PFSK-1 (cell line): ENCODE data around the gene ARMC12.

Source experiments
- FOXP2 ChIP-seq: optimal IDR thresholded peaks from 2 replicates; pipeline ENCODE3; 2011; ENCODE audit warnings: borderline replicate concordance, control low read depth, inconsistent platforms; ENCODE audit not compliant: insufficient read depth; ENCODE audit errors: extremely low read length, extremely low read depth
- POLR2AphosphoS5 ChIP-seq: IDR thresholded peaks from 2 replicates; pipeline ENCODE4 v1.6.1; 2012; ENCODE audit warnings: low read depth, mild to moderate bottlenecking, control low read depth, low read length, moderate library complexity
- REST ChIP-seq, 2 experiments: IDR thresholded peaks; 2 replicates each; pipeline versions ENCODE4 v1.6.1 to v1.8.0; 2011 to 2012; ENCODE audit warnings: low read depth in 2 of 2, low read length in 2 of 2, control low read depth in 1 of 2, inconsistent platforms in 1 of 2, mild to moderate bottlenecking in 1 of 2, moderate library complexity in 1 of 2; ENCODE audit not compliant: insufficient read depth in 1 of 2
- SIN3A ChIP-seq: IDR thresholded peaks from 2 replicates; pipeline ENCODE4 v1.6.1; 2012; ENCODE audit warnings: mild to moderate bottlenecking, low read length, moderate library complexity, borderline replicate concordance; ENCODE audit not compliant: insufficient read depth
- TAF1 ChIP-seq: IDR thresholded peaks from 2 replicates; pipeline ENCODE4 v1.6.1; 2012; ENCODE audit warnings: low read length, control low read depth, borderline replicate concordance; ENCODE audit not compliant: insufficient read depth

ARMC12 gene

GRCh38 chr6:35707714-35708407, 29.0 kb upstream of the ARMC12 start:
- TF ChIP-seq SIN3A (no peak), REST (IDR thresholded peaks at IDR 0.05; ENCODE audit: insufficient read depth in 1 of 2, low read depth in 2 of 2, low read length in 2 of 2) (no peak), POLR2AphosphoS5 (no peak)

- no peak for TF ChIP-seq FOXP2
- TF ChIP-seq SIN3A, result no peak
- TF ChIP-seq REST (IDR thresholded peaks at IDR 0.05; ENCODE audit: insufficient read depth in 1 of 2, low read depth in 2 of 2, low read length in 2 of 2), result no peak
- TF ChIP-seq POLR2AphosphoS5, result no peak
- TF ChIP-seq TAF1, result no peak
Observed at GRCh38 chr6:35708585-35708984, 28.2 kb upstream of the ARMC12 start.

- TF ChIP-seq TAF1, result no peak
- no peak for TF ChIP-seq FOXP2
- no peak for TF ChIP-seq REST (IDR thresholded peaks at IDR 0.05; ENCODE audit: insufficient read depth in 1 of 2, low read depth in 2 of 2, low read length in 2 of 2)
- TF ChIP-seq SIN3A, result no peak
- TF ChIP-seq POLR2AphosphoS5, result no peak
Observed at GRCh38 chr6:35710241-35710847, 26.5 kb upstream of the ARMC12 start.

GRCh38 chr6:35711731-35712130, 25.1 kb upstream of the ARMC12 start:
- no peak for TF ChIP-seq SIN3A
- TF ChIP-seq POLR2AphosphoS5, result no peak
- no peak for TF ChIP-seq REST (IDR thresholded peaks at IDR 0.05; ENCODE audit: insufficient read depth in 1 of 2, low read depth in 2 of 2, low read length in 2 of 2)
- no peak for TF ChIP-seq FOXP2
- no peak for TF ChIP-seq TAF1
